Ovary (tissue), 9 donors: ENCODE measurements around the gene TRAPPC3. TPM values are rescaled to one million over a fixed set of nuclear protein-coding genes. Genes with fewer than 3 reads are reported as not detected.

Source experiments
- DNase-seq, 5 donors: peaks; one replicate each; pipeline ENCODE4 v3.0.0-alpha.2; 2019 to 2020
- H3K27ac ChIP-seq, 2 donors: fragments of 200-600 bp; one replicate each; pipeline versions ENCODE4 v1.5.1 to v1.8.0; 2019 to 2022
- H3K27me3 ChIP-seq: fragments of 200-600 bp; one replicate; pipeline ENCODE4 v1.8.0; 2022
- H3K36me3 ChIP-seq: fragments of 200-600 bp; sonication (generic); one replicate; pipeline ENCODE4 v1.5.1; 2019
- H3K4me1 ChIP-seq: one replicate; pipeline ENCODE4 v1.8.1; 2013; ENCODE audit warnings: mild to moderate bottlenecking, moderate library complexity; ENCODE audit not compliant: insufficient read depth
- H3K4me3 ChIP-seq: fragments of 200-600 bp; sonication (generic); one replicate; pipeline ENCODE4 v1.5.1; 2017
- H3K9me3 ChIP-seq, 2 donors: fragments of 200-600 bp in 1 of 2; sonication (generic) in 1 of 2; one replicate each; pipeline versions ENCODE4 v1.5.1 to v1.8.1; 2013 to 2019; ENCODE audit warnings: mild to moderate bottlenecking in 1 of 2, moderate library complexity in 1 of 2
- EP300 ChIP-seq: sonication (generic); formaldehyde crosslinking; IDR thresholded peaks from one replicate; pipeline ENCODE4 v1.6.1; 2017; ENCODE audit warnings: antibody characterized with exemption
- POLR2A ChIP-seq: fragments of 450-650 bp; IDR thresholded peaks from one replicate; pipeline ENCODE4 v1.6.1; 2017; ENCODE audit warnings: antibody characterized with exemption, mild to moderate bottlenecking, moderate library complexity
- WGBS, 3 donors: extraction: QIAGEN DNeasy Blood & Tissue Kit in 1 of 3; methylation state at CpG; one replicate each; pipeline versions ENCODE4 v1.1.5 to v1.1.7; 2013 to 2017; 5-methylcytosine and 5-hydroxymethylcytosine counted together
- intact Hi-C, 4 donors: fragments of 100-400 bp; cut with DNase I; formaldehyde crosslinking; loops; one replicate each; pipeline versions ENCODE4 v1.11.0 to v1.15.1; 2022 to 2023
- polyA plus RNA-seq, 2 donors: library from polyadenylated mRNA; stranded (reverse); fragments of 200-250 nt in 1 of 2; fragments of 350-450 nt in 1 of 2; fragmentation: Illumina TruSeq in 1 of 2; extraction: RNeasy Lipid Tissue Mini Kit (QIAGEN cat#74804) in 1 of 2; gene quantifications; one replicate each; pipeline ENCODE4 v1.2.3, GENCODE V29; 2013 to 2014
- total RNA-seq, 7 donors: library from RNA; depleted of rRNA in 2 of 7; stranded (reverse); fragments of >200 nt in 2 of 7; fragmentation: NEBNext Ultra II Directional in 3 of 7; extraction: Animal tissue kit (Norgen Biotek cat#: 25700) in 3 of 7; gene quantifications; one replicate each; pipeline versions ENCODE4 v1.1.0 to v1.2.4, GENCODE V29; 2016 to 2023
- TF ChIP-seq, protein P1 (sequence below), 3 donors: fragments of 450-650 bp in 2 of 3; fragments of 200-600 bp in 1 of 3; IDR thresholded peaks; one replicate each; pipeline versions ENCODE4 v1.5.1 to v1.8.0; 2016 to 2022; ENCODE audit warnings: antibody characterized with exemption in 3 of 3, mild to moderate bottlenecking in 1 of 3
- donor health status: DM: no; HTN: no; CAD: no; lungs with moderate emphysema.
- donor health status: DM: no; HTN: no; CAD: no.
- donor health status: Bipolar disorder and iron deficiency.
- donor health status: DM: yes; HTN: yes; CAD: no.
- donor health status: DM: no; HTN: no; CAD: no.
- donor health status: DM: yes; HTN: yes; CAD: no.

Gene TRAPPC3
- total and polyA plus RNA-seq, 9 donors = 42.3 to 94.6 (median 45.2) TPM

DNA sequence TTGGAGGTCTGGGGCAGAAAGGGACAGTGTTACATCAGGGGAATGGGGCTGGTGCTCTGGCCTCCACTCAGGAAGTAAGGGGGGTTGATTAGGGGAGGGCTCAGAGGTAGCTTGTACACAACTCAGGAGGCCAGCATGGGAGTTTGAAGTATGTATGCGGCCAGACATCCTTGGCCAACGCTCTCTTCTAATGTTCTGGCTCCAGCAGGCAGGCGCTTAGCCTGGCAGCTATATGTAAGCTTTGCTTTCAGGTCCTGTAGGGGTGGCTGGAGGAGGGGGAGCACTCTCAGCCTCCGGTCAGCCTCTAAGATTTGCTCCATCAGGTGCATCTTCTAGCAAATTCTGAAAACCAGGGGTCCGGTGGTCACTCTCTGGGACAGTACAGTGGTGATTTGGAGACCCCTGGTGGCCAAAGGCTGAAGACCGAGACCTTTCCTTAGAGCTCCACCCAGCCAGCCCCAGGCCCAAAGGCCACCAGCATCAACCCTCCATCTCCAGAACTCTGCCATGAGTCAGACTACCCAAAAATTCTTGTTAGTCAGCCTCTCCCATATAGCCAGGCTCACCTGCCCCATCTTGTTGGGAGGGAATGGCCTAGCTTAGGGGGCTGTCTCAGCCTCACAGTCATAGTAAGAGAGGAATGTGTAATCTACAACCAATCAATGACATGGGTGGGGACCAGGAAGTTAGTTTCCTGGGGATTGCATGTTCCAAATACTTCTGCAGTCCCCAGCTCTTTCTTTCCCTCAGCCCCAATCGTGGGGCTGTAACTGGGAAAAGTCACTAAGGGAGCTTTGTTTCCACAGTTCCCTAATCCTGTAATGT, 14.6 kb downstream of the TRAPPC3 start:
- 55 to 62% (median 56%) methylated on average over 7 of the region's 7 CpGs for WGBS, 3 donors
- no peak overlapping the region for H3K27ac ChIP-seq
- H3K4me1 ChIP-seq = peaks cover 2% of the 10 kb centered on the region
- peak; percentile 41 to 70 (median 58) for DNase-seq
- no peak overlapping the region for H3K4me3 ChIP-seq
- no peaks in the 10 kb centered on the region for H3K27me3 ChIP-seq
- no peaks in the 10 kb centered on the region for H3K36me3 ChIP-seq
- no peaks in the 10 kb centered on the region for H3K9me3 ChIP-seq
- TF ChIP-seq, protein P1, sequence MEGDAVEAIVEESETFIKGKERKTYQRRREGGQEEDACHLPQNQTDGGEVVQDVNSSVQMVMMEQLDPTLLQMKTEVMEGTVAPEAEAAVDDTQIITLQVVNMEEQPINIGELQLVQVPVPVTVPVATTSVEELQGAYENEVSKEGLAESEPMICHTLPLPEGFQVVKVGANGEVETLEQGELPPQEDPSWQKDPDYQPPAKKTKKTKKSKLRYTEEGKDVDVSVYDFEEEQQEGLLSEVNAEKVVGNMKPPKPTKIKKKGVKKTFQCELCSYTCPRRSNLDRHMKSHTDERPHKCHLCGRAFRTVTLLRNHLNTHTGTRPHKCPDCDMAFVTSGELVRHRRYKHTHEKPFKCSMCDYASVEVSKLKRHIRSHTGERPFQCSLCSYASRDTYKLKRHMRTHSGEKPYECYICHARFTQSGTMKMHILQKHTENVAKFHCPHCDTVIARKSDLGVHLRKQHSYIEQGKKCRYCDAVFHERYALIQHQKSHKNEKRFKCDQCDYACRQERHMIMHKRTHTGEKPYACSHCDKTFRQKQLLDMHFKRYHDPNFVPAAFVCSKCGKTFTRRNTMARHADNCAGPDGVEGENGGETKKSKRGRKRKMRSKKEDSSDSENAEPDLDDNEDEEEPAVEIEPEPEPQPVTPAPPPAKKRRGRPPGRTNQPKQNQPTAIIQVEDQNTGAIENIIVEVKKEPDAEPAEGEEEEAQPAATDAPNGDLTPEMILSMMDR (IDR thresholded peaks at IDR 0.05) = peak; percentile 35 to 62 (median 48)
- no peak for TF ChIP-seq EP300
- intact Hi-C loops = loop anchor here in 2 of 4 donors (5.0 kb wide), 2 partner anchors 32 to 37 kb away; no protein-coding TSS in a partner anchor

DNA sequence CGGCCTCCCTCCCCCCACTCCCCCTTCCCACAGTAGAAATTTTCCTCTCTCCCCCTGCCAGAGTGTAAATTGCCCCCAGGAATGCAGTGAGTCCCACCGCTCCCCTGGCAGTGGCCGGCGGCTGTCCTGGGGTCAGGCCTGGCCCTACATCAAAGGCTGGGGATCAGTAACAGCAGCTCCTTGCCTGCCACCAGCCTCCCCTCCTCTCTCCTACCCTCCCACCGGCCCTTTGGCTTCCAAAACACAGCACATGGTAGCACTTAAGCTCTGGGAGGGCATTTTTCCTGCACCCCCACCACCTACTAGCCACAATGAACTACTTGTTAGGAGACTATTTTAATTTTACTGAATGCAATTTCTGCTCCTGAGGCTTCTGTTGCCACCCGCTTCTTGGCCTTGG, 15.3 kb downstream of the TRAPPC3 start:
- Histone ChIP-seq H3K4me1 (peaks cover 2% of the 10 kb centered on the region), H3K4me3 (no peak overlapping the region), H3K9me3 (no peaks in the 10 kb centered on the region), H3K27me3 (no peaks in the 10 kb centered on the region), H3K36me3 (no peaks in the 10 kb centered on the region), H3K27ac (no peak overlapping the region)
- no peak for DNase-seq
- WGBS, 3 donors = 52 to 66% (median 54%) methylated on average over 6 of the region's 6 CpGs
- TF ChIP-seq POLR2A (no peak), EP300 (no peak)
- TF ChIP-seq, protein P1 (IDR thresholded peaks at IDR 0.05) = no peak
- intact Hi-C loops = loop anchor here in 1 of 4 donors (5.0 kb wide), 1 partner anchor 37 kb away; no protein-coding TSS in a partner anchor

DNA sequence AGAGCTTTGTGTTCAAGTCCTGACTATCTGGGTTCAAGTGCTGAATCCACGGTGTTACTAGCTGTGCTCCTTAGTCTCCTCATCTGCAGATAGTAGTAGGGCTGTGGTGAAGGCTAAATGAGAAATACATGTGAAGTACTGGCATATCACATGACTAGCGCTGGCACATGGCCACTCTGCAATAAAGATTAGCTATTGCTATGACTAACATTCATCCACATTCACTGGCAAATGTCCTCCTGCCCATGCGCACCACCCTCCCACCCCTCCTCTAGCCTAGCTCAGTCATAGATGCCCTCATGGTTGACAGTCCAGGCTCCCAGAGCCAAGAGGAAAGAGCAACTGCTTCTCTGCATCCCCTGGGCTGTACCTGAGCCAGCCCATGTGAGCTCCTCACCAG, 15.8 kb downstream of the TRAPPC3 start:
- no peaks in the 10 kb centered on the region for H3K36me3 ChIP-seq
- DNase-seq = peak; percentile 54 to 69 (median 66)
- no peaks in the 10 kb centered on the region for H3K27me3 ChIP-seq
- TF ChIP-seq EP300 (no peak), POLR2A (no peak)
- TF ChIP-seq, protein P1 (IDR thresholded peaks at IDR 0.05) = no peak
- no peaks in the 10 kb centered on the region for H3K9me3 ChIP-seq
- intact Hi-C loops = loop anchor here in 1 of 4 donors (5.0 kb wide), 1 partner anchor 36 kb away; no protein-coding TSS in a partner anchor
- 40 to 55% (median 42%) methylated on average over 3 of the region's 3 CpGs for WGBS, 3 donors
- no peak overlapping the region for H3K4me3 ChIP-seq
- H3K27ac ChIP-seq = no peak overlapping the region
- peaks cover 2% of the 10 kb centered on the region for H3K4me1 ChIP-seq

DNA sequence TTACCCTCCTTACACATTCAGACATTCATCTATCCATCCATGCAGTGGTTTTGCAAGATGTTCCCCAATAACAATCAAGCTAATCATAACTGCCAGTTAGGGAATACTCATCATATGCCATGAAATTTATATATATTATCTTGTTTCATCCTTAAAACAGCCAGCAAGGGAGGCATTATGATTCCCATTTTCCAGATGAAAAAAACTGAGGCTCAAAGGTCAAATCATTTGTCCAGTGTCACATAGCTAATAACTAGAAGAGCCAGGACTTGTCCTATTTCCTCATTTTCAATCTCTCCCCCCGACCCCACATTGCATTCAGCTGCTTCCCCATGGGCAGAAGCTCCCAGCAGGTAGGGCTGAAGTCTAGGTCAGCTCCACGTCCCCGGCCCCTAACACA, 17.3 kb downstream of the TRAPPC3 start:
- intact Hi-C loops = loop anchor here in 1 of 4 donors (5.0 kb wide), 1 partner anchor 35 kb away; no protein-coding TSS in a partner anchor
- DNase-seq = no peak
- no peaks in the 10 kb centered on the region for H3K9me3 ChIP-seq
- H3K36me3 ChIP-seq = no peaks in the 10 kb centered on the region
- H3K27ac ChIP-seq = no peak overlapping the region
- 78 to 81% (median 79%) methylated on average over 3 of the region's 3 CpGs for WGBS, 3 donors
- no peaks in the 10 kb centered on the region for H3K27me3 ChIP-seq
- TF ChIP-seq, protein P1 (IDR thresholded peaks at IDR 0.05) = no peak
- TF ChIP-seq EP300 = no peak
- no peak for TF ChIP-seq POLR2A
- H3K4me1 ChIP-seq = peaks cover 2% of the 10 kb centered on the region
- H3K4me3 ChIP-seq = no peak overlapping the region
